Endothelial cell (in vitro differentiated cells): Measurements from ENCODE around the gene XYLB. TPM values are rescaled to one million over a fixed set of nuclear protein-coding genes. Genes with fewer than 3 reads are reported as not detected.

Experiments
- DNase-seq: peaks from one replicate; pipeline ENCODE4 v3.0.0; 2021; ENCODE audit warnings: low spot score
- H3K27ac Mint-ChIP-seq: one replicate; pipeline ENCODE4 v1.8.0; 2021; ENCODE audit warnings: mixed read lengths, inconsistent platforms; ENCODE audit not compliant: unreplicated experiment
- H3K27me3 Mint-ChIP-seq: one replicate; pipeline ENCODE4 v1.8.0; 2021; ENCODE audit warnings: mild to moderate bottlenecking, moderate library complexity, mixed read lengths, inconsistent platforms; ENCODE audit not compliant: unreplicated experiment
- H3K36me3 Mint-ChIP-seq: one replicate; pipeline ENCODE4 v1.8.0; 2021; ENCODE audit warnings: mild to moderate bottlenecking, low read depth, mixed read lengths, inconsistent platforms; ENCODE audit not compliant: unreplicated experiment
- H3K4me1 Mint-ChIP-seq: one replicate; pipeline ENCODE4 v1.8.0; 2021; ENCODE audit warnings: mild to moderate bottlenecking, mixed read lengths, inconsistent platforms; ENCODE audit not compliant: unreplicated experiment
- H3K4me3 Mint-ChIP-seq: one replicate; pipeline ENCODE4 v1.8.0; 2021; ENCODE audit warnings: mild to moderate bottlenecking, mixed read lengths, inconsistent platforms; ENCODE audit not compliant: unreplicated experiment
- H3K9me3 Mint-ChIP-seq: one replicate; pipeline ENCODE4 v1.8.0; 2021; ENCODE audit warnings: mixed read lengths, inconsistent platforms; ENCODE audit not compliant: unreplicated experiment
- CTCF ChIP-seq: fragments of 200-600 bp; sonication (generic); IDR thresholded peaks from one replicate; pipeline ENCODE4 v1.5.0; 2021; ENCODE audit warnings: antibody characterized with exemption; ENCODE audit not compliant: unreplicated experiment
- total RNA-seq: library from RNA; stranded (reverse); fragmentation: NEBNext Ultra II Directional; extraction: Animal tissue kit (Norgen Biotek cat#: 25700); gene quantifications from one replicate; pipeline ENCODE4 v1.2.1, GENCODE V29; 2021; ENCODE audit not compliant: unreplicated experiment

XYLB gene
- total RNA-seq, 1 donor from 2014 or later = 2.4 TPM

GRCh38 chr3:38370861-38371260 is 24.3 kb downstream of the XYLB start:
- TF ChIP-seq CTCF = no peak
- Mint-ChIP-seq H3K36me3 (peaks cover 22% of the 10 kb centered on the region), H3K9me3 (no peaks in the 10 kb centered on the region), H3K27ac (no peak overlapping the region), H3K27me3 (peaks cover 6% of the 10 kb centered on the region), H3K4me3 (no peak overlapping the region), H3K4me1 (peaks cover 20% of the 10 kb centered on the region)
- DNase-seq = no peak

- no peak for DNase-seq
- H3K27ac Mint-ChIP-seq = no peak overlapping the region
- peaks cover 6% of the 10 kb centered on the region for H3K27me3 Mint-ChIP-seq
- no peak overlapping the region for H3K4me3 Mint-ChIP-seq
- peaks cover 22% of the 10 kb centered on the region for H3K36me3 Mint-ChIP-seq
- no peaks in the 10 kb centered on the region for H3K9me3 Mint-ChIP-seq
- no peak for TF ChIP-seq CTCF
- peaks cover 18% of the 10 kb centered on the region for H3K4me1 Mint-ChIP-seq
Observed at GRCh38 chr3:38371541-38372213, 25.1 kb downstream of the XYLB start.

- H3K9me3 Mint-ChIP-seq = no peaks in the 10 kb centered on the region
- no peak overlapping the region for H3K27ac Mint-ChIP-seq
- DNase-seq = no peak
- H3K27me3 Mint-ChIP-seq = peaks cover 5% of the 10 kb centered on the region
- H3K4me1 Mint-ChIP-seq = peaks cover 16% of the 10 kb centered on the region
- H3K4me3 Mint-ChIP-seq = no peak overlapping the region
- H3K36me3 Mint-ChIP-seq = peaks cover 22% of the 10 kb centered on the region
- TF ChIP-seq CTCF = no peak
Observed at GRCh38 chr3:38372214-38372601, 25.6 kb downstream of the XYLB start.

GRCh38 chr3:38374221-38374620 is 27.6 kb downstream of the XYLB start:
- Mint-ChIP-seq H3K4me1 (peaks cover 3% of the 10 kb centered on the region), H3K36me3 (peaks cover 21% of the 10 kb centered on the region), H3K4me3 (no peak overlapping the region), H3K27ac (no peak overlapping the region), H3K9me3 (no peaks in the 10 kb centered on the region), H3K27me3 (peaks cover 6% of the 10 kb centered on the region)
- no peak for DNase-seq
- no peak for TF ChIP-seq CTCF

- H3K4me1 Mint-ChIP-seq = no peaks in the 10 kb centered on the region
- peaks cover 26% of the 10 kb centered on the region for H3K36me3 Mint-ChIP-seq
- no peaks in the 10 kb centered on the region for H3K9me3 Mint-ChIP-seq
- no peak overlapping the region for H3K4me3 Mint-ChIP-seq
- no peak overlapping the region for H3K27ac Mint-ChIP-seq
- no peak for TF ChIP-seq CTCF
- peaks cover 6% of the 10 kb centered on the region for H3K27me3 Mint-ChIP-seq
- DNase-seq = no peak
Observed at GRCh38 chr3:38375072-38375471, 28.5 kb downstream of the XYLB start.
